Stomach (tissue), 9 donors: Measurements from ENCODE around the gene MADCAM1. TPM values are rescaled to one million over a fixed set of nuclear protein-coding genes. Genes with fewer than 3 reads are reported as not detected.

Experiments used
- DNase-seq, 2 donors: peaks; one replicate each; pipeline versions ENCODE4 v3.0.0 to v3.0.0-alpha.2; 2013 to 2019
- H3K27ac ChIP-seq, 5 donors: fragments of 200-600 bp in 4 of 5; sonication (generic) in 4 of 5; one replicate each; pipeline ENCODE4 v1.5.1; 2013 to 2019; ENCODE audit warnings: mild to moderate bottlenecking in 1 of 5, moderate library complexity in 1 of 5
- H3K27me3 ChIP-seq, 3 donors: fragments of 200-600 bp; sonication (generic); one replicate each; pipeline ENCODE4 v1.5.1; 2017 to 2019; ENCODE audit warnings: mixed run types in 1 of 3
- H3K36me3 ChIP-seq, 4 donors: fragments of 200-600 bp; sonication (generic); 1 replicate in 3 of 4; 2 replicates in 1 of 4; pipeline ENCODE4 v1.5.1; 2016 to 2019
- H3K4me1 ChIP-seq, 4 donors: fragments of 200-600 bp; sonication (generic); one replicate each; pipeline ENCODE4 v1.5.1; 2016 to 2019
- H3K4me3 ChIP-seq, 4 donors: fragments of 200-600 bp; sonication (generic) in 3 of 4; one replicate each; pipeline ENCODE4 v1.5.1; 2016 to 2019; ENCODE audit warnings: mild to moderate bottlenecking in 1 of 4
- H3K9me3 ChIP-seq, 4 donors: fragments of 200-600 bp; sonication (generic); one replicate each; pipeline ENCODE4 v1.5.1; 2016 to 2019
- EP300 ChIP-seq: sonication (generic); formaldehyde crosslinking; IDR thresholded peaks from one replicate; pipeline ENCODE4 v1.6.1; 2017; ENCODE audit warnings: antibody characterized with exemption
- POLR2A ChIP-seq, 4 donors: fragments of 450-650 bp; IDR thresholded peaks; one replicate each; pipeline ENCODE4 v1.6.1; 2016; ENCODE audit warnings: antibody characterized with exemption in 4 of 4, control low read depth in 2 of 4, mild to moderate bottlenecking in 1 of 4, moderate library complexity in 1 of 4
- POLR2AphosphoS5 ChIP-seq, 3 donors: sonication (generic); formaldehyde crosslinking; IDR thresholded peaks; one replicate each; pipeline ENCODE4 v1.6.1; 2016; ENCODE audit warnings: antibody characterized with exemption in 3 of 3
- WGBS, 5 donors: extraction: QIAGEN DNeasy Blood & Tissue Kit in 3 of 5; methylation state at CpG; one replicate each; pipeline versions ENCODE4 v1.1.5 to v1.1.7; 2013 to 2018; 5-methylcytosine and 5-hydroxymethylcytosine counted together
- intact Hi-C: fragments of 100-400 bp; cut with DNase I; formaldehyde crosslinking; loops from one replicate; pipeline ENCODE4 v1.15.1; 2023; ENCODE audit warnings: low total_unique reads
- polyA plus RNA-seq, 3 donors: library from polyadenylated mRNA; stranded (reverse); fragments of 200-250 nt; gene quantifications; one replicate each; pipeline ENCODE4 v1.2.3, GENCODE V29; 2013
- total RNA-seq, 5 donors: library from RNA; depleted of rRNA; stranded (reverse); fragments of >200 nt; gene quantifications; one replicate each; pipeline versions ENCODE4 v1.1.0 to v1.2.3, GENCODE V29; 2014 to 2016
- TF ChIP-seq, protein P1 (sequence below), 7 experiments: fragments of 450-650 bp in 4 of 7; fragments of 200-600 bp in 3 of 7; sonication (generic) in 3 of 7; IDR thresholded peaks; one replicate each; pipeline ENCODE4 v1.5.1; 2016 to 2019; ENCODE audit warnings: antibody characterized with exemption in 7 of 7, control low read depth in 2 of 7, mild to moderate bottlenecking in 1 of 7
- donor health status: healthy with polysubstance abuse.
- donor health status: Bipolar disorder and iron deficiency.
- donor health status: healthy.

Gene MADCAM1
- total and polyA plus RNA-seq, 8 donors: 0.45 to 11.9 (median 2.3) TPM; not detected in 1

DNA sequence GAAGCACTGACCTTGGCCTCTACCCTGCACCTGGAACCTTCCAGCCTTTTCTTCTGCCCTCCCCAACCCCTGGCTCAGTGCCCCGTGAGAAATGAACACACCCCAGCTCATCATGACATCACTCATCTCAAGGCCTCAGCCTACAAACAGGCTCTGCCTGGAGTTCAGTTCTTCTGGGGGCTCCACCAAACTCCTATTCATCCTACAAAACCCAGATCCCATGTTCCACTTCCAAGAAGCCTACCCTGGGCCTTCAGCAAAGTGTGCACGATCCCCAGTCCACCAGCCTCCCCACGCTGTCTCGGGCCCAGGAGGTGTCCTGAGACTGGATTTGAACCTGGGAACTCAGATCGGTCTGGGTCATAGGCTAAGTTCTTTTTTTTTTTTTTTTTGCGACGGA lies 26.5 kb upstream of the MADCAM1 start:
- Histone ChIP-seq H3K4me1 (no peaks in the 10 kb centered on the region), H3K27me3 (peaks cover 0 to 9% (median 3%) of the 10 kb centered on the region in 3 donors), H3K27ac (no peak overlapping the region), H3K9me3 (no peaks in the 10 kb centered on the region), H3K4me3 (no peak overlapping the region), H3K36me3 (no peaks in the 10 kb centered on the region)
- WGBS, 5 donors: 84 to 88% (median 86%) methylated on average over 7 of the region's 7 CpGs
- TF ChIP-seq POLR2AphosphoS5 (IDR thresholded peaks at IDR 0.05) (no peak), POLR2A (IDR thresholded peaks at IDR 0.05) (no peak), EP300 (no peak)
- TF ChIP-seq, protein P1, sequence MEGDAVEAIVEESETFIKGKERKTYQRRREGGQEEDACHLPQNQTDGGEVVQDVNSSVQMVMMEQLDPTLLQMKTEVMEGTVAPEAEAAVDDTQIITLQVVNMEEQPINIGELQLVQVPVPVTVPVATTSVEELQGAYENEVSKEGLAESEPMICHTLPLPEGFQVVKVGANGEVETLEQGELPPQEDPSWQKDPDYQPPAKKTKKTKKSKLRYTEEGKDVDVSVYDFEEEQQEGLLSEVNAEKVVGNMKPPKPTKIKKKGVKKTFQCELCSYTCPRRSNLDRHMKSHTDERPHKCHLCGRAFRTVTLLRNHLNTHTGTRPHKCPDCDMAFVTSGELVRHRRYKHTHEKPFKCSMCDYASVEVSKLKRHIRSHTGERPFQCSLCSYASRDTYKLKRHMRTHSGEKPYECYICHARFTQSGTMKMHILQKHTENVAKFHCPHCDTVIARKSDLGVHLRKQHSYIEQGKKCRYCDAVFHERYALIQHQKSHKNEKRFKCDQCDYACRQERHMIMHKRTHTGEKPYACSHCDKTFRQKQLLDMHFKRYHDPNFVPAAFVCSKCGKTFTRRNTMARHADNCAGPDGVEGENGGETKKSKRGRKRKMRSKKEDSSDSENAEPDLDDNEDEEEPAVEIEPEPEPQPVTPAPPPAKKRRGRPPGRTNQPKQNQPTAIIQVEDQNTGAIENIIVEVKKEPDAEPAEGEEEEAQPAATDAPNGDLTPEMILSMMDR (IDR thresholded peaks at IDR 0.05): no peak
- intact Hi-C loops: loop anchor here (10.0 kb wide), 1 partner anchor 75 kb away; no protein-coding TSS in a partner anchor
- DNase-seq: no peak

DNA sequence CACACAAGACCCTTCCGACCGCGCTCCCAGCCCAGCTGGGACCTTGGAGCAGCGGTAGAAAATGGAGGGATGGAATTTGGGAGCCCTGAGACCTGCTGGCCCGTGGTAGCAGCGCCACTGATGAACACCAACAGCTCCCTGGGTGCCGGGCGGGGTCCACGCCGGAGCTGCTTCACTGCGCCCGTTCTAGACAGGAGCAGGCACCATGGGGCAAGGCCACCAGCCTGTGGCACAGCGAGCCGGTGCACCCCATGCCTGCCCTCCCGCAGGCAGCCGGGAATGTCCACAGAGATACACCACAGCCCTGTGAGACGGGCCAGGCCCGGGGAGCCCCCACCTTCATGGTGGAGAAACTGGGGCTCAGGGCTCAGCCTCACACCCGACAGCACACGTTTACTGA lies 25.6 kb upstream of the MADCAM1 start:
- TF ChIP-seq POLR2A (IDR thresholded peaks at IDR 0.05): no peak
- no peak for TF ChIP-seq POLR2AphosphoS5 (IDR thresholded peaks at IDR 0.05)
- TF ChIP-seq EP300: no peak
- TF ChIP-seq, protein P1 (IDR thresholded peaks at IDR 0.05): no peak
- no peak overlapping the region for H3K27ac ChIP-seq
- H3K4me1 ChIP-seq: no peaks in the 10 kb centered on the region
- no peak overlapping the region for H3K4me3 ChIP-seq
- H3K27me3 ChIP-seq: peaks cover 0 to 12% (median 3%) of the 10 kb centered on the region in 3 donors
- WGBS, 5 donors: 68 to 83% (median 71%) methylated on average over 16 to 20 of the region's 20 CpGs
- H3K9me3 ChIP-seq: no peaks in the 10 kb centered on the region
- DNase-seq: no peak
- no peaks in the 10 kb centered on the region for H3K36me3 ChIP-seq
- intact Hi-C loops: loop anchor here (10.0 kb wide), 1 partner anchor 76 kb away; no protein-coding TSS in a partner anchor

DNA sequence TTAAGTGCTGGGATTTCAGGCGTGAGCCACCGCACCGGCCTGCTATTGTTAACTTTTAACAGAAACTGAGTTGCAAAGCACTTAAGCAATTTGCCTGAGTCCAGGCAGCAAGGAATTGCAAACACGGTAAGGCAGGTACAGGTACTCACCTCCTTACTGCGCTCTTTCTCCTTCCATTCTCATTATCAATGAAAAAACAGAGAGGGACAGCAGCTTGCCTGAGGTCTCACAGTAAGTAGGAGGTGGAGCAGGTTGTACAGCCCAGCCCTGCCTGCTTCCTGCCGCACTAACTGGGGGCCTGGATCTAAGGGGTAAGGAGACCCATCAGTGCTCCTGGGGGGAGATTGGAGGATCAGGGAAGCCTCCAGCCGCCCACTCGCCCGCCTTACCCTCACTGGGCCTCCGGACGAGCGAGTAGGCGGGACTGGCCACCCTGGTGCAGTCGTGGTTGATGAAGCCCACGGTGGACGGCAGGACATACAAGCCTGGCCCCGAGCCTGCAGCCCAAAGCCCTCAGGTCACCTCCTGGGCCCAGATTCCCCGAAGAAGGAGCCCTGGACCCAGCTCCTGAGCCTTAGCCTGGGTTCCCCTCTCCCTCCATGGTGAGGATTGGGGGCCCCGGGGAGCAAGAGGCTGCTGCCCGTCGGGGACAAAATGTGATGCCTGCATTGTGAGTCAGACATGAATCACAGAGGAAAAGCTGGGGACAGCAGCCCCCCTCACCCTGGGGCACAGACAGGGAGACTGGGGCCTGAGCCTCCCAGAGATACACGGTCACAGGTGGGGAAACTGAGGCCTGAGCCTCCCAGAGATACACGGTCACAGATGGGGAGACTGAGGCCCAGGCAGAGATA lies 24.1 kb upstream of the MADCAM1 start:
- peaks cover 0 to 12% (median 3%) of the 10 kb centered on the region in 3 donors for H3K27me3 ChIP-seq
- no peak overlapping the region for H3K27ac ChIP-seq
- H3K4me3 ChIP-seq: no peak overlapping the region
- 68 to 75% (median 71%) methylated on average over 20 to 23 of the region's 23 CpGs for WGBS, 5 donors
- intact Hi-C loops: loop anchor here (10.0 kb wide), 1 partner anchor 77 kb away; no protein-coding TSS in a partner anchor
- H3K9me3 ChIP-seq: no peaks in the 10 kb centered on the region
- DNase-seq: no peak
- H3K4me1 ChIP-seq: no peaks in the 10 kb centered on the region
- no peak for TF ChIP-seq EP300
- TF ChIP-seq POLR2AphosphoS5 (IDR thresholded peaks at IDR 0.05): no peak
- no peak for TF ChIP-seq POLR2A (IDR thresholded peaks at IDR 0.05)
- TF ChIP-seq, protein P1 (IDR thresholded peaks at IDR 0.05): no peak
- no peaks in the 10 kb centered on the region for H3K36me3 ChIP-seq

DNA sequence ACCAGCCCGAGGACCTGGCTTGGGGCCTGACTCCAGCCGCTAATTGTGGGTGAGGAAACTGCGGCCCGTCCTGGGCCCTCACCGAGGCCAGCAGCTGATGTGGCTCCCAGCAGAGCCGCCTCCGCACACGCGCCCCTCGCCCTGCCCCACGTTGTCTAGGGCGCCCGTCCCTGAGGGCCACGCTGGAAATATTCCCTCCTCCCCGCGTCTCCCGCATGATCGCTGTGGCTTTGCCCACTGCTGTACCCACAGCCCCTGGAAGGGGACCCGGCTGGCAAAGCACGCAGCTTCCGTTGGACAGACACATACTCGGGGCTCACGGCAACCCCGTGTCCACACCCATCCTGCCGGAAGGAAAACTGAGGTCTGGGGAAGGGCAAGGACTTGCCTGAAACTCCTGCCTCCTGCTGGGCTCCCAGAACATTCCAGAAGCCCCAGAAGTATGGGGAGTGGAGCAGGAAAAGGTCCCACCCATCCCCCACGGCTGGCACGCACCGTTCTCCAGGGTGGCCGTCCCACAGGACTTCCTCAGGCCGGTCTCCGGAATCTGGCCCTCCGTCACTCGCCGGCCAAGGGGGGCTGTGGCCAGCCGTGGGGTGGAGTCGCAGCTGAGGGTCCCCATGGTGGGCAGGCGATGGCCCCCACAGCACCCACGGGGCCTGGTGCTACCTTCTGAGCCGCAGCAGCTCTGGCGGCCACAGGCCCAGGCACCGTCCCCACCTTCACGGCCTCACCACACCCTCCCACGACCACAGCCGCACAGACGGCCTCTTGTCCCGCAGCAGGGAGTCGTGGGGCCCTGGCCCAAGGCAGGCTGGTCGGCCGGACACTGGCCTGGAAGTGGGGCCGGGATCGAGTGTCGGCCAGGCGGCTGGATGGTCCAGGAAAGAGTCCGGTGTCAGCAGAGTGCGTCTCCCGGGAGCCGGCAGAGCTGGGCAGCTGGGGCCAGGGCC lies 21.9 kb upstream of the MADCAM1 start:
- 70 to 89% (median 72%) methylated on average over 26 to 57 of the region's 57 CpGs for WGBS, 5 donors
- TF ChIP-seq EP300: no peak
- TF ChIP-seq, protein P1 (IDR thresholded peaks at IDR 0.05): no peak
- no peak for TF ChIP-seq POLR2AphosphoS5 (IDR thresholded peaks at IDR 0.05)
- no peak for TF ChIP-seq POLR2A (IDR thresholded peaks at IDR 0.05)
- Histone ChIP-seq H3K27me3 (peaks cover 0 to 22% (median 3%) of the 10 kb centered on the region in 3 donors), H3K4me1 (no peaks in the 10 kb centered on the region), H3K36me3 (no peaks in the 10 kb centered on the region), H3K9me3 (no peaks in the 10 kb centered on the region), H3K4me3 (no peak overlapping the region), H3K27ac (no peak overlapping the region)
- no peak for DNase-seq
- intact Hi-C loops: loop anchor here (10.0 kb wide), 1 partner anchor 80 kb away; no protein-coding TSS in a partner anchor
